ENCODE results near the gene DSCAML1.

The DSCAML1 gene

DNA sequence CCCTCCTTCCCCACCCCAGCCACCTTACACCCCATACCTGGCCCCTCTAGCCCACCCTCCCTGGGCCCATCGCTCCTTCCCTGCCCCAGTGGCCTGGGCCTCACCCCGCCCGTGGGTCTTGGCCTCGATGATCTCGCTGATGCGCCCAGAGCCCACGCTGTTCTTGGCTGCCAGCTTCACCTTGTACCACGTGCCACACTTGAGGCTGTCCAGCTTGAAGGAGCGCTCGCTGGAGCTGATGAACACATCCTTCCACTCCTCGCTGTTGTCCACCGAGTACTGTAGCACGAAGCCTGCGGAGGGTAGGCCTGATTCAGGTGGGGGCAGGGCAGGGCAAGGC, 359.3 kb downstream of the DSCAML1 start:
- no peak for DNase-seq (ENCODE audit: low read depth in 2 of 2, low spot score in 1 of 2)

DNA sequence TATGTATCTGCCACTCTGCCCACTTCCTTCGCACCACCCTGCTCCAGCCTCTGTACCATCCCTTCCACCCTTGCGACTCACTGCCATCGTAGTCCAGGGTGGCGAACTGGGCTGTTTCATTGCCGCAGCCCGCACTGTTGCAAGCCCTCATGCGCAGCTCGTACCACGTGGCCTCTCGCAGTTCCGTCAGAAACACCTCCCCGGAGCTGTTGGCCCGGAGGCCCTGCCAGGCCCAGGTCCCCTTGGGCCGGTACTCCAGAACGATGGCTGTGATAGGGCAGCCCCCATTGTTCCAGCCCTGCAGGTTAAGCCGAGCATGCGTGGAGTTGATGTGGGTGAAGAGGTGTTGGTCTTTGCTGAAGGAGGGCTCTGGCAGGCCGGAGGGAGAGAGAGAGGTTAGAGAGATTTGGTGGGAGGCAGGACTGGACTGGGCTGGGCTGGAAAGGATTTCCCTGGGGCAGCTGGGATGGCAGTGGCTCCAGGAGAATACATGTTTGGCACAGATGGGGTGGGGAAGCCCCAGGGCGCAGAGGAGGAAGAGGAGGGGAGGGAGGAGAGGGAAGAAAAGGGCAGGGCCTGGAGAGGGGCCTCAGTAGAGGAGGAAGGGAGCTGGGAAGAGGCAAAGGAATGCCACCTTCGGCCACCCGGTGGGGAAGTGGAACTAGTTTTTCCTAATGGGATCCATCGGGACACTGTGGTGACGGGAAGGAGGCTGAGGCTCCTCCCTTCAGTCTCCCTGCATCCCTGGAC, 359.8 kb downstream of the DSCAML1 start:
- DNase-seq (ENCODE audit: low read depth in 2 of 2, low spot score in 1 of 2) = no peak

DNA sequence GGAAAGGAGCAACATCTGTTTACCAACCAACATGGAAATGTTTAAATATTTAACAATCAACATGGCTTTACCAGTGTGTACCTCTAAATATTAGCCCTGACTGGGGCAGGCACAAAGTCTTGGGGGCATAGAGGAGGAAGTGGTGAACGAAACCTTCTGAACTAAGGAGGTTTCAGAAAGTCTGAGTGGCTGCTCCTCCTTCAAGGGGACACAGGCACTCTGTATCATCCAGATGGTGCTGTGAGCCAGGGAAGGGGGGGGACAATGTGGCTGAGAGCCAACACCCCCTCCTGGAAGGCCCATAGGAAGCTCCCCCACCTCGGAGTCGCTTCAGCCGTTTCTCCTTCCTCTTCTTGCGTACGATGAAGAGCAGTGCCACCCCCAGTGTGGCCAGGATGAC, 361.7 kb downstream of the DSCAML1 start:
- no peak for DNase-seq (ENCODE audit: low read depth in 2 of 2, low spot score in 1 of 2)

DNA sequence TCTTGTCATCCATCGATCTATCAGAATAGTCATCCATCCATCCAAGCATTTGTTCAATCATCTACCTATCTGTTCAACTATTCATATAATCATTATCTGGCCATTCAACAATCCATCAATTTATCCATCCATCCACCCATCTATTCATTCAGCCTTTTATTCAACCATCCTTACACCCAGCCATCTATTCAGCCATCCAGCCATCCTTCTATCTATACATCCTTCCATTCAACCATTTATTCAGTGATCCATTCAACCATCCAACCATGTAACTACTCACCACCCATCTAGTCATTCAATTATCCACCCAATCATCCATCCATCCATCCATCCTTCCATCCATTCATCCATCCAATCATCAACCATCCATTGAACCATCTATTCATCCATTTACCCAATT, 362.5 kb downstream of the DSCAML1 start:
- DNase-seq (ENCODE audit: low read depth in 2 of 2, low spot score in 1 of 2) = no peak

- DNase-seq (ENCODE audit: low read depth in 2 of 2, low spot score in 1 of 2) = no peak
Observed at GRCh38 chr11:117433717-117434116, 363.3 kb downstream of the DSCAML1 start.

DNA sequence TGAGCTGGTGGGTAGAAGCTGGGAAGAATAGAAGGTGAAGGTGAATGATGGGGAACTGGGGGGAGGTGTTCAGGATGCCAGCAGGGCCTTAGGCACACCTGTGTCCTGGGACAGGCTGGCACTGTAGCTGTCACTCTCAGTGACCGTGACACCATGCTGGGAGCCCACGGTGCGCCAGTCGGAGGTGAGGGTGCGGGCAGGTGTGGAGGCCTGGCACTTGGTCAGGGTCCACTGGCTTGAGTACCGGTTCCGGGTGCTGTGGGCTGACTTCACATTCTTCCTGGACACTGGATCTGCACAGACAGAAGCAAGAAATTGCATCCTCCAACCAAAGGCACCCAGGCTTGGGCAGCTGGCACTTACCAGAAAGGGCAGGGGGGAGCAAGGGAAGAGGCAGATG, 365.6 kb downstream of the DSCAML1 start:
- DNase-seq (ENCODE audit: low read depth in 2 of 2, low spot score in 1 of 2) = no peak

- no peak for DNase-seq (ENCODE audit: low read depth in 2 of 2, low spot score in 1 of 2)
Observed at GRCh38 chr11:117430293-117430955, 366.6 kb downstream of the DSCAML1 start.

GRCh38 chr11:117428856-117429229, 368.2 kb downstream of the DSCAML1 start:
- no peak for DNase-seq (ENCODE audit: low read depth in 2 of 2, low spot score in 1 of 2)

GRCh38 chr11:117428186-117428855, 368.7 kb downstream of the DSCAML1 start:
- DNase-seq (ENCODE audit: low read depth in 2 of 2, low spot score in 1 of 2) = no peak

GRCh38 chr11:117427356-117427874, 369.6 kb downstream of the DSCAML1 start:
- DNase-seq (ENCODE audit: low read depth in 2 of 2, low spot score in 1 of 2) = no peak

- no peak for DNase-seq (ENCODE audit: low read depth in 2 of 2, low spot score in 1 of 2)
Observed at GRCh38 chr11:117426941-117427340, 370.1 kb downstream of the DSCAML1 start.

GRCh38 chr11:117426297-117426685, 370.7 kb downstream of the DSCAML1 start:
- peak; percentile 38 to 56 for DNase-seq (ENCODE audit: low read depth in 2 of 2, low spot score in 1 of 2)

- no peak for DNase-seq (ENCODE audit: low read depth in 2 of 2, low spot score in 1 of 2)
Observed at GRCh38 chr11:117425679-117426296, 371.2 kb downstream of the DSCAML1 start.

GRCh38 chr11:117424781-117425180, 372.2 kb downstream of the DSCAML1 start:
- no peak for DNase-seq (ENCODE audit: low read depth in 2 of 2, low spot score in 1 of 2)

DNA sequence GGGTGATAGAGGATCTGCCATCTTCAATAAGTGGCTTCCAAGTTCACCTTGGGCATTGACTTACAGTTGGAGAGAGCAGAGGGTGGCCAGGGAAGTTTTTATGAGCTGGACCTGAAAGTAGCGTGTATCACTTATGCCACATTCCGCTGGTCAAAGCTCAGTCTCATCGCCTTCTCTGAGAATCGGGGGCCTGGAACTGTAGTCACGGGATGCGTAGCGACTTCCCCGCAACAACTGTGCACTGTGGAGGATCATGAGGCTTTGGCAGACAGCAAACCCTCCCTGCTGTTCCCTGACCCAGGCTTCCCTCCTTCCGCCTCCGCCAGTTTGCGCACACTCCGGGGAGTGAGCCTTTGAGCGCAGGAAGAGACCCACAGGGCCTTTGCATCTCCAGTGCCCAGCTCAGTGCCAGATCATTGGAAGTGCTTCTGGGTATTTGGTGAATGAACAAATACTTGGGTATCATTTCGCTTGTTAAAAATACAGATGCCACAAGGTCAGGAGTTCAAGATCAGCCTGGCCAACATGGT, 373.9 kb downstream of the DSCAML1 start:
- DNase-seq (ENCODE audit: low read depth in 2 of 2, low spot score in 1 of 2) = no peak

DNA sequence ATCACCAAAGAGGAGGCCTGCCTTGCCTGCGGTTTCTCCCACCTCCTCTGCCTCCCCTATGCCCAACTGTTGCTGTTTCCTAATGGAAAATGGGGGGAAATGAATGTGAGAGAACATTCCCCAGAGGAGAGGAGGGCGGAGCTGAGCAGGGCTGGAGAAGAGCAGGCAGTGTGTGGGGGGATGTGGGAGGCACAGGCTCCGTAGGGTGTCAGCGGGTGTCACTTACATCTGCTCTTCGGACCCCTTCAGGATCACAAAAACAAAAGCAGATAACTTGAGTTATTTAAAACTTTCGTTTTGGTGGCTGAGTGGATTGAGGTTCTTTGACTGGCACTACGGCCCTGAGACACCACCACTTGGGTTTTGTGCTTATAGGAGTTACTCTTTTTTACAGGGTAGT, 375.5 kb downstream of the DSCAML1 start:
- DNase-seq (ENCODE audit: low read depth in 2 of 2, low spot score in 1 of 2) = no peak

DNA sequence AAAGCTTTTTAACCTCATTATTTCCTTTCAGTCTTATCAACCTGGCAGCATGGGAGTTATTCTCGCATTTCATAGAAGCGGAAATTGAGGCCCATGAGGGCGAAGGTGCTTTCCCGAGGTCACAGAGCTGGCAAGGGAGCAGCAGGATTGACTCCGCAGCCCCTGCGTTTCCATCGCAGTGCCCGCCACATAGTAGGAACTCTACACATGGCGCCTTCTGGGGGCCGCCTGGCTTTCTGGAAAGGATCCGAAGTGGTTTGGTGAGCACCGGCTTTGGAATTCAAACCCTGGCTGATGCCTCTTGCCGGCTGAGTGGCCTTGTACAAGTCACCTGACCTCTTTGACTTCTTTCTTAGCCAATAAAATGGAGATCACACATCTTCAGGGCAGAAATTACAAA, 376.0 kb downstream of the DSCAML1 start:
- DNase-seq (ENCODE audit: low read depth in 2 of 2, low spot score in 1 of 2) = no peak

DNA sequence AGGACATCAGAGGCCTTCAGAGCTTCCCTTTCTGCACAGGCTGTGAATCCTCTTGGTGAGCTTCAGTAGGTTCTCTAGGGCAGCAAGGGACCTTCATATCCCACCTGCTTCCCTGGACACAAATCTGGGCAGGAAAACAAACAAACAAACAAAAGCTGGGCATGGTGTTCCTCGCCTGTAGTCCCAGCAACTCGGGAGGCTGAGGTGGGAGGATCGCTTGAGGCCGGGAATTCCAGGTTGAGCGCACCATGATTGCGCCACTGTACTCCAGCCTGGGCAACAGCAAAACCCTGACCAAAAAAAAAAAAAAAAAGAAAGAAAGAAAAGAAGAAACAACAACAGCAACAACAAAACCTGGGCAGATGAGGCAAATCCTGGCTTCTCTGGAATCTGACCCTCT, 376.4 kb downstream of the DSCAML1 start:
- DNase-seq (ENCODE audit: low read depth in 2 of 2, low spot score in 1 of 2) = no peak

DNA sequence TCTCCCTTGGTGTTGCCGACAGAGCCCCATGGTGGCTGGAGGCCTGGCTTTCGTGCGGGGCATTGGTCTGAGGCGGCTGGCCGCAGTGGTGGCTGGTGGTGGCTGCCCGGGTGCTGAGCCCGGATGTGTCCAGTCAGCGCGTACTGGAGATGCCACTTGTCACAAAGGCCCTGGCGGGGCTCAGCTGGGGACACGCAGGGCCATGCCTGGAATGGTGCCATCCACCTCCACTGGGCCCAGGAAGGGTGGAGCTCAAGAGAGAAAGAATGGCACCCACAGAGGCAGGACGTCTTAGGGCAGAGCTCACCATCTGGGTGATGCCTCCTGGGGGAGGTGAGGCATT, 376.9 kb downstream of the DSCAML1 start:
- DNase-seq (ENCODE audit: low read depth in 2 of 2, low spot score in 1 of 2) = no peak

DNA sequence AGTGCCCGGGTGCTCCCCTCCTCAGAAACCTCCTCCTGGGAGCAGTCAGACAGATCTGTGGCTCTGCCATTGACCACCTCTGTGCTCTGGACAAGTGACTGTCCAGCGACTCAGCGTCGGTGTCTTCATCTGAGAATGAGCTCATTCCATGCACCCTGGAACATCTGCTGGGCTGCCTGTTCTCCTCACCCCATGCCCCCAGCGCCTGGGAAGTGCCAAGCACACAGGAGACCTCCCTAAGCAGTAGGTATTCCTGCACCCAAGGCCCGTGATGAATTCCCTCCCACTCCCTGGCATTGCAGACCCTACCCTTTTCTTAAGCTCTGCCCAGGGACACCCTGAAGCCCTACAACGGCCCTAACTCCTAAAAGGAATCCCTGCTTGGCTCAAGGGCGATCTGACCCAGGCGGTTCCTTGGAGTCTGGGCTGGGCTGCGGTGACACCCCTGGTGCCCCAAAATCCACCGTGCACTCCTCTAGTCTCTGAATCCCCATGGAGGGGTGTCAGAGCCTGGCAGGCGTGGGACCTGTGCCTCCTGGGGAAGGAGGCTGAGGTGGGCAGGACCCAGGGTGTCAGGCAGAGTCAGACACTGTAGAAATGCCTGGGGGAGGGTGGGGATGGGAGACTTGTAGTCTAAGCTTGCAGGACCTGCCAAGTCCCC, 377.4 kb downstream of the DSCAML1 start:
- no peak for DNase-seq (ENCODE audit: low read depth in 2 of 2, low spot score in 1 of 2)
